GM23248 (cell line): ENCODE data around the gene PPP1R37. TPM values are rescaled to one million over a fixed set of nuclear protein-coding genes. Genes with fewer than 3 reads are reported as not detected.

Experiments
- DNase-seq: peaks from one replicate; pipeline ENCODE4 v3.0.0-alpha.2; 2015
- H2AFZ ChIP-seq: fragments of 200-600 bp; sonication (generic); 2 replicates; pipeline ENCODE4 v1.6.1; 2016; ENCODE audit warnings: antibody characterized with exemption
- H3F3A ChIP-seq: fragments of 200-600 bp; sonication (generic); 2 replicates; pipeline ENCODE4 v1.6.1; 2016; ENCODE audit warnings: mild to moderate bottlenecking, antibody characterized with exemption, mixed run types; ENCODE audit not compliant: insufficient read depth
- H3K27ac ChIP-seq: fragments of 200-600 bp; sonication (generic); 2 replicates; pipeline ENCODE4 v1.5.1; 2016; ENCODE audit warnings: mild to moderate bottlenecking
- H3K27me3 ChIP-seq: fragments of 200-600 bp; sonication (generic); replicated peaks from 2 replicates; pipeline ENCODE4 v1.6.1; 2016; ENCODE audit warnings: mild to moderate bottlenecking; ENCODE audit not compliant: insufficient read depth
- H3K36me3 ChIP-seq: fragments of 200-600 bp; sonication (generic); 2 replicates; pipeline ENCODE4 v1.6.1; 2016; ENCODE audit warnings: low read depth, mild to moderate bottlenecking
- H3K4me1 ChIP-seq: fragments of 200-600 bp; sonication (generic); 2 replicates; pipeline ENCODE4 v1.6.1; 2016; ENCODE audit warnings: mild to moderate bottlenecking; ENCODE audit not compliant: insufficient read depth
- H3K4me2 ChIP-seq: fragments of 200-600 bp; sonication (generic); one replicate; pipeline ENCODE4 v1.6.1; 2016; ENCODE audit warnings: mild to moderate bottlenecking; ENCODE audit not compliant: unreplicated experiment
- H3K4me3 ChIP-seq: fragments of 200-600 bp; sonication (generic); 2 replicates; pipeline ENCODE4 v1.5.1; 2016; ENCODE audit warnings: mild to moderate bottlenecking
- H3K79me2 ChIP-seq: fragments of 200-600 bp; sonication (generic); 2 replicates; pipeline ENCODE4 v1.6.1; 2016; ENCODE audit warnings: mild to moderate bottlenecking; ENCODE audit not compliant: insufficient read depth
- H3K9ac ChIP-seq: fragments of 200-600 bp; sonication (generic); 2 replicates; pipeline ENCODE4 v1.6.1; 2016; ENCODE audit warnings: mild to moderate bottlenecking
- H3K9me2 ChIP-seq: fragments of 200-600 bp; sonication (generic); 2 replicates; pipeline ENCODE4 v1.6.1; 2016; ENCODE audit warnings: mixed run types, mild to moderate bottlenecking, moderate library complexity; ENCODE audit not compliant: insufficient read depth
- H3K9me3 ChIP-seq: fragments of 200-600 bp; sonication (generic); one replicate; pipeline ENCODE4 v1.6.1; 2017; ENCODE audit warnings: low read depth
- H4K20me1 ChIP-seq: fragments of 200-600 bp; sonication (generic); 2 replicates; pipeline ENCODE4 v1.6.0; 2016; ENCODE audit not compliant: insufficient read depth
- EZH2 ChIP-seq: fragments of 200-600 bp; sonication (generic); IDR thresholded peaks from 2 replicates; pipeline ENCODE4 v1.6.1; 2018; ENCODE audit warnings: antibody characterized with exemption, mild to moderate bottlenecking; ENCODE audit not compliant: insufficient read depth, poor library complexity, severe bottlenecking
- EZH2phosphoT487 ChIP-seq: fragments of 200-600 bp; sonication (generic); IDR thresholded peaks from 2 replicates; pipeline ENCODE4 v1.6.1; 2018; ENCODE audit warnings: antibody characterized with exemption, moderate library complexity, mild to moderate bottlenecking, low read depth; ENCODE audit not compliant: insufficient read depth
- WGBS, 2 experiments: methylation state at CpG; one replicate each; pipeline ENCODE4 v1.1.6; 2015 to 2017; ENCODE audit warnings: low lambda C conversion rate in 2 of 2, low coverage in 1 of 2; ENCODE audit errors: missing lambda C conversion rate in 2 of 2; 5-methylcytosine and 5-hydroxymethylcytosine counted together
- in situ Hi-C: fragments of 300-500 bp; cut with MboI; formaldehyde crosslinking; loops from 2 replicates; pipeline ENCODE4 v1.15.0; 2020
- polyA plus RNA-seq: library from polyadenylated mRNA; unstranded; fragments of >200 nt; fragmentation: Nextera tagmentation; extraction: Ambion mirVana; gene quantifications from 2 replicates; pipeline ENCODE4 v1.2.1, GENCODE V29; 2016
- total RNA-seq: library from RNA; depleted of rRNA; stranded (reverse); fragments of >200 nt; shearing (Covaris generic); gene quantifications from 2 replicates; pipeline ENCODE4 v1.2.3, GENCODE V29; 2014

Gene PPP1R37
- total and polyA plus RNA-seq, 2 experiments from 2014 or later, result 1.9 to 43.8 TPM

GRCh38 chr19:45095496-45096413 is 2.8 kb downstream of the PPP1R37 start:
- H3K9ac ChIP-seq, result no peak overlapping the region
- no peaks in the 10 kb centered on the region for H3K27me3 ChIP-seq
- 77 to 82% methylated on average over 14 of the region's 14 CpGs for WGBS, 2 experiments
- H3K79me2 ChIP-seq, result peaks cover 77% of the 10 kb centered on the region
- peaks cover 19% of the 10 kb centered on the region for H3K4me1 ChIP-seq
- no peak for TF ChIP-seq EZH2
- no peak for TF ChIP-seq EZH2phosphoT487
- in situ Hi-C loops, result no loop called here
- no peaks in the 10 kb centered on the region for H3K9me3 ChIP-seq
- no peaks in the 10 kb centered on the region for H3K9me2 ChIP-seq
- peaks cover 7% of the 10 kb centered on the region; the same call in 1 of the 2 replicates for H4K20me1 ChIP-seq
- no peak overlapping the region for H3K4me3 ChIP-seq
- H2AFZ ChIP-seq, result no peak overlapping the region
- H3F3A ChIP-seq, result peaks cover 12% of the 10 kb centered on the region
- H3K4me2 ChIP-seq, result no peak overlapping the region
- no peaks in the 10 kb centered on the region for H3K36me3 ChIP-seq
- H3K27ac ChIP-seq, result no peak overlapping the region
- peak; percentile 44 for DNase-seq

- TF ChIP-seq EZH2phosphoT487 (no peak), EZH2 (no peak)
- H3K79me2 ChIP-seq, result peaks cover 86% of the 10 kb centered on the region
- H3K4me1 ChIP-seq, result peaks cover 19% of the 10 kb centered on the region
- peaks cover 7% of the 10 kb centered on the region; the same call in 1 of the 2 replicates for H3F3A ChIP-seq
- H4K20me1 ChIP-seq, result peaks cover 7% of the 10 kb centered on the region; the same call in 1 of the 2 replicates
- 68 to 77% methylated on average over 7 of the region's 7 CpGs for WGBS, 2 experiments
- no peaks in the 10 kb centered on the region for H3K36me3 ChIP-seq
- H3K9me2 ChIP-seq, result no peaks in the 10 kb centered on the region
- no peak overlapping the region for H3K27ac ChIP-seq
- H3K27me3 ChIP-seq, result no peaks in the 10 kb centered on the region
- no peak overlapping the region for H3K4me3 ChIP-seq
- no peak for DNase-seq
- H3K9ac ChIP-seq, result no peak overlapping the region
- H3K4me2 ChIP-seq, result no peak overlapping the region
- in situ Hi-C loops, result no loop called here
- no peaks in the 10 kb centered on the region for H3K9me3 ChIP-seq
- no peak overlapping the region for H2AFZ ChIP-seq
Observed at GRCh38 chr19:45096700-45097099, 3.7 kb downstream of the PPP1R37 start.

- 91 to 92% methylated on average over 4 to 7 of the region's 7 CpGs for WGBS, 2 experiments
- Histone ChIP-seq H3F3A (peaks cover 7% of the 10 kb centered on the region; the same call in 1 of the 2 replicates), H3K4me1 (peaks cover 19% of the 10 kb centered on the region), H2AFZ (no peak overlapping the region), H3K9ac (peak overlapping the region; percentile 71; the same call in 1 of the 2 replicates), H3K9me2 (no peaks in the 10 kb centered on the region), H3K4me3 (no peak overlapping the region), H3K9me3 (no peaks in the 10 kb centered on the region), H3K79me2 (peaks cover 93% of the 10 kb centered on the region), H4K20me1 (peaks cover 7% of the 10 kb centered on the region; the same call in 1 of the 2 replicates), H3K36me3 (no peaks in the 10 kb centered on the region), H3K27ac (peak overlapping the region; percentile 81), H3K4me2 (no peak overlapping the region), H3K27me3 (no peaks in the 10 kb centered on the region)
- DNase-seq, result no peak
- in situ Hi-C loops, result no loop called here
- TF ChIP-seq EZH2 (no peak), EZH2phosphoT487 (no peak)
Observed at GRCh38 chr19:45097450-45097775, 4.4 kb downstream of the PPP1R37 start.

GRCh38 chr19:45097776-45098520 is 5.0 kb downstream of the PPP1R37 start:
- Histone ChIP-seq H3K9ac (peak overlapping the region; percentile 71), H3K27me3 (no peaks in the 10 kb centered on the region), H3K9me2 (no peaks in the 10 kb centered on the region), H3F3A (peaks cover 7% of the 10 kb centered on the region; the same call in 1 of the 2 replicates), H2AFZ (no peak overlapping the region), H3K4me1 (peaks cover 19% of the 10 kb centered on the region), H3K9me3 (no peaks in the 10 kb centered on the region), H3K79me2 (peaks cover 99% of the 10 kb centered on the region), H3K36me3 (no peaks in the 10 kb centered on the region), H3K4me2 (peak overlapping the region; percentile 49), H3K27ac (peak overlapping the region; percentile 81), H3K4me3 (0 out of 2 replicates have a peak overlapping the region, but pooled peaks have one; percentile 10), H4K20me1 (peaks cover 10% of the 10 kb centered on the region)
- TF ChIP-seq EZH2 (no peak), EZH2phosphoT487 (no peak)
- WGBS, 2 experiments, result 42 to 46% methylated on average over 16 of the region's 16 CpGs
- in situ Hi-C loops, result no loop called here
- peak; percentile 97 for DNase-seq
